Measurements from ENCODE around the gene TMEM200A. TPM values are rescaled to one million over a fixed set of nuclear protein-coding genes. Genes with fewer than 3 reads are reported as not detected.

TMEM200A gene
- total RNA-seq = 152 and 402 TPM in 2 replicates

DNA sequence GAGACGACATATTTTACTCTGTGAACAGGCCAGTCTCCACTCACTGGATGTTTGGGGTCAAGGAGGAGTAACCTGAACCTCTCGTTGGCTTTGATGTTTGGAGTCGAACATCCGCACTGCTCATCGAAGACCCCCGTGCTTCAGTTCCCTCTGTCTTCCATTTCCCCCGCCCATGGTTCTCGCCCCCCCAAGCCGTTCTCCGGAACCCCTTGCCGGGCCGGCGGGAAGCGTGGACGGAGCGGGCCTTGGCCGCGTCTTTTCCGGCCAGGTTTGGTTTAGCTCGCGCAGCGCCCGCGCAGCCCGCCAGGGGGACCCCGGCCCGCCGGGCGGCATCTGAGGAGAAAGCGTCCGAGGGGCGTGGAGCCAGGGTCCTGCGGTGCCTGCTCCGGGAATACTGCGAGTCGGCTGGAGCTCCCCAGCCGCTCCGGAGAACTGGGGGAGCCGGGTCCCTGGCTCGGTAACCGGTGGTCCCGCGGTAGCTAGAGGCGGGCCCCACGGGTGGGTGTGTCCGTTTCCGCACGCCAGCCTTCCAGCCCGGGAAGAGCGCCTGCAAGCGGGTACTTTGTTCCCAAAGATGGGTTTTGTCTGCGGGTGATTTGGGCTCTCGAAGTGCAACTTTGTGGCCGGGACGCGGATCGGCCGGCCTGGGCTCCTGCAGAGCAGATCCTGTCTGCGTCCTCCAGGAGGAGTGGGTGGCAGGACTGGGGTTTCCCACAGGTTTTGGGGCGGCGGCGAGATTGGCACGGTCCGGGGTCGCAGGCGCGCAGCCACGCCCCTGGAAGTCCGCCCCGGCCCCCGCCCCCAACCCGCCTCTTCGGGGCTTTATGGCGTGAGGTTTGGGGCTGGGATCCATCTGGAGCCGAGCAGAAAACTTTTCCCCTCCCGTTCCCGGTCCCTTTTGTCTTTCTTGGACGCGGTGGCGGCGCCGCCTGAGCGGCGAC lies at the start of gene TMEM200A:
TSS of gene TMEM200A (plus strand) at position 852 of the 941 bp plus-strand sequence. CDS start 74,406 bp downstream, outside the sequence.

Other genes with a start within 250 kb of the TMEM200A start
- 24.1 and 36.4 TPM in 2 replicates for gene SAMD3, start 143.1 kb upstream of the TMEM200A start, total RNA-seq

All from smooth muscle cell of the umbilical artery (primary cell).